ENCODE results near the gene ATP2A1. TPM values are rescaled to one million over a fixed set of nuclear protein-coding genes. Genes with fewer than 3 reads are reported as not detected.

ATP2A1 gene
- total and polyA plus RNA-seq, 2 donors from 2014 or later: 0.25 to 0.47 TPM

GRCh38 chr16:28910086-28911031, 32.1 kb downstream of the ATP2A1 start:
- FAIRE-seq (no peak), DNase-seq (no peak)
- no peaks in the 10 kb centered on the region for H3K9me3 ChIP-seq (ENCODE audit: control insufficient read depth in 2 of 3, insufficient read depth in 1 of 3, low read length in 3 of 3)
- H3K4me1 ChIP-seq (ENCODE audit: control insufficient read depth in 2 of 3, insufficient read depth in 2 of 3, low read depth in 1 of 3, low read length in 3 of 3): no peaks in the 10 kb centered on the region
- peaks cover 0 to 6% (median 6%) of the 10 kb centered on the region in 3 donors for H3K36me3 ChIP-seq (ENCODE audit: control insufficient read depth in 2 of 3, insufficient read depth in 3 of 3, low read length in 3 of 3)
- no peak overlapping the region for H3K9ac ChIP-seq (ENCODE audit: low read length in 3 of 3)
- H3K27ac ChIP-seq (ENCODE audit: low read depth in 2 of 2, low read length in 2 of 2): no peak overlapping the region
- TF ChIP-seq CTCF (IDR thresholded peaks at IDR 0.05; ENCODE audit: borderline replicate concordance, extremely low read depth, insufficient read depth): no peak
- intact Hi-C loops (cut with DNase I): no loop called here
- no peak overlapping the region for H3K4me3 ChIP-seq (ENCODE audit: low read length in 3 of 3)
- no peaks in the 10 kb centered on the region for H3K27me3 ChIP-seq (ENCODE audit: control insufficient read depth, insufficient read depth, low read length)

- DNase-seq: no peak
- Histone ChIP-seq H3K4me1 (ENCODE audit: control insufficient read depth in 2 of 3, insufficient read depth in 2 of 3, low read depth in 1 of 3, low read length in 3 of 3) (no peaks in the 10 kb centered on the region), H3K27ac (ENCODE audit: low read depth in 2 of 2, low read length in 2 of 2) (no peak overlapping the region), H3K9ac (ENCODE audit: low read length in 3 of 3) (no peak overlapping the region), H3K4me3 (ENCODE audit: low read length in 3 of 3) (no peak overlapping the region), H3K9me3 (ENCODE audit: control insufficient read depth in 2 of 3, insufficient read depth in 1 of 3, low read length in 3 of 3) (no peaks in the 10 kb centered on the region), H3K27me3 (ENCODE audit: control insufficient read depth, insufficient read depth, low read length) (no peaks in the 10 kb centered on the region), H3K36me3 (ENCODE audit: control insufficient read depth in 2 of 3, insufficient read depth in 3 of 3, low read length in 3 of 3) (peaks cover 0 to 10% (median 8%) of the 10 kb centered on the region in 3 donors)
- no peak for TF ChIP-seq CTCF (IDR thresholded peaks at IDR 0.05; ENCODE audit: borderline replicate concordance, extremely low read depth, insufficient read depth)
- intact Hi-C loops (cut with DNase I): no loop called here
- FAIRE-seq: no peak
These were observed 34.3 kb downstream of the ATP2A1 start for GRCh38 chr16:28912558-28912957.

- Histone ChIP-seq H3K27ac (ENCODE audit: low read depth in 2 of 2, low read length in 2 of 2) (no peak overlapping the region), H3K4me3 (ENCODE audit: low read length in 3 of 3) (no peak overlapping the region), H3K36me3 (ENCODE audit: control insufficient read depth in 2 of 3, insufficient read depth in 3 of 3, low read length in 3 of 3) (peaks cover 0 to 10% (median 6%) of the 10 kb centered on the region in 3 donors), H3K9ac (ENCODE audit: low read length in 3 of 3) (no peak overlapping the region), H3K4me1 (ENCODE audit: control insufficient read depth in 2 of 3, insufficient read depth in 2 of 3, low read depth in 1 of 3, low read length in 3 of 3) (no peaks in the 10 kb centered on the region), H3K9me3 (ENCODE audit: control insufficient read depth in 2 of 3, insufficient read depth in 1 of 3, low read length in 3 of 3) (no peaks in the 10 kb centered on the region), H3K27me3 (ENCODE audit: control insufficient read depth, insufficient read depth, low read length) (no peaks in the 10 kb centered on the region)
- no peak for TF ChIP-seq CTCF (IDR thresholded peaks at IDR 0.05; ENCODE audit: borderline replicate concordance, extremely low read depth, insufficient read depth)
- no peak for DNase-seq
- intact Hi-C loops (cut with DNase I): no loop called here
- no peak for FAIRE-seq
These were observed 35.8 kb downstream of the ATP2A1 start for GRCh38 chr16:28913946-28914724.
